ENCODE data around the gene HEXD.

Gene HEXD

DNA sequence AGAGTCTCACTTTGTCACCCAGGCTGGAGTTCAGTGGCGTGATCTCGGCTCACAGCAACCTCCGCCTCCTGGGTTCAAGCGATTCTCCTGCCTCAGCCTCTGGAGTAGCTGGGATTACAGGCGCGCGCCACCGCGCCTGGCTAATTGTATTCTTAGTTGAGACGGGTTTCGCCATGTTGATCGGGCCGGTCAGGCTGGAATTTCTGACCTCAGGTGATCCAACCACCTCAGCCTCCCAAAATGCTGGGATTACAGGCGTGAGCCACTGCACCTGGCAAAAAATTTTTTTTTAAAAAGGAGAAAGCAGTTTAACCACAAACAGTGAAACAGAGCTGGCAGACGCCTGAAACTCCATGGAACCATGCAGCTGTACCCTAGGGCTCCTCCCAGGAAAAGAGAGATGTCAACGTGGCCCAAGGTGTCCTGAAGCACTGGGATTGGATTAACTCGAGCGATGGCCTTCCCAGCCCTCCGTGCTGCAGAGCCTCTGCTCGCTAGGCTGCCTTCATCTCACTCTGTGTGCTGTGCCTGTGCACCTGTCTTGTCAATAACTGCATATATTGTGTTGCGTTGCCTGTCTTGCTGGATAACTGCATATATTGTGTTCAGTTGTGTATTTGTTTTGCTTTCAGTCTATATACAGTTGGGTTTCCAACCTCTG is 71.8 kb downstream of the HEXD start:
- DNase-seq (ENCODE audit: low read depth in 2 of 2) = no peak

- DNase-seq (ENCODE audit: low read depth in 2 of 2) = no peak
These were observed 72.5 kb downstream of the HEXD start for GRCh38 chr17:82490512-82491195.

DNA sequence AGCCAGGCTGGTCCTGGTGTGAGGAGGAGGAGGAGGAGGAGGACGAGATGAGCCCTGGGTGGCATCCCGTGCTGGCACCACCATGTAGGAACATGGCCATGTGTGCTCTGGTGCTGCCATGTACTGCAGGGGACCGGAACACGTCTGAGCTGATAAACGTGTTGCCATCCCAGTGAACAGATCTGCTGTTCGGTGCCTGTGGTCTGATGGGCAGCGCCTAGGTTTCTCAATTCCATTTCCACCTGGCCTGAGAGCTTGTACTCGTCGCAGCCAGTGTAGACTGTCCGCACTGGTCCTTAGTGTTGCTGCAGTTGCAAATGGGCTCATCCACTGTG is 73.0 kb downstream of the HEXD start:
- no peak for DNase-seq (ENCODE audit: low read depth in 2 of 2)

- DNase-seq (ENCODE audit: low read depth in 2 of 2) = no peak
These were observed 73.4 kb downstream of the HEXD start for GRCh38 chr17:82491533-82491932.
